HUES48 (cell line): ENCODE results near the gene BBS9.
"Not testable (repeated sequence)": the region's sequence is repeated elsewhere in the genome, so short reads cannot be mapped to it uniquely, and the experiment has no call there.

ENCODE experiments used
- H3K27ac ChIP-seq: one replicate; pipeline ENCODE4 v1.7.0; 2013; ENCODE audit warnings: low read depth, low read length, inconsistent platforms
- H3K27me3 ChIP-seq: 2 replicates; pipeline ENCODE4 v1.6.1; 2013; ENCODE audit warnings: mild to moderate bottlenecking, low read length; ENCODE audit not compliant: control insufficient read depth, insufficient read depth
- H3K36me3 ChIP-seq: 2 replicates; pipeline ENCODE4 v1.6.1; 2013; ENCODE audit warnings: low read length; ENCODE audit not compliant: control insufficient read depth, insufficient read depth
- H3K4me1 ChIP-seq: 2 replicates; pipeline ENCODE4 v1.6.1; 2013; ENCODE audit warnings: mild to moderate bottlenecking, low read length; ENCODE audit not compliant: control insufficient read depth, insufficient read depth
- H3K4me3 ChIP-seq: 2 replicates; pipeline ENCODE4 v1.5.1; 2013; ENCODE audit warnings: mild to moderate bottlenecking, low read depth, low read length
- H3K9ac ChIP-seq: 2 replicates; pipeline ENCODE4 v1.6.1; 2013; ENCODE audit warnings: mild to moderate bottlenecking, low read depth, low read length, moderate library complexity
- H3K9me3 ChIP-seq: 2 replicates; pipeline ENCODE4 v1.6.1; 2013; ENCODE audit warnings: low read length; ENCODE audit not compliant: control insufficient read depth, insufficient read depth

BBS9 gene

DNA sequence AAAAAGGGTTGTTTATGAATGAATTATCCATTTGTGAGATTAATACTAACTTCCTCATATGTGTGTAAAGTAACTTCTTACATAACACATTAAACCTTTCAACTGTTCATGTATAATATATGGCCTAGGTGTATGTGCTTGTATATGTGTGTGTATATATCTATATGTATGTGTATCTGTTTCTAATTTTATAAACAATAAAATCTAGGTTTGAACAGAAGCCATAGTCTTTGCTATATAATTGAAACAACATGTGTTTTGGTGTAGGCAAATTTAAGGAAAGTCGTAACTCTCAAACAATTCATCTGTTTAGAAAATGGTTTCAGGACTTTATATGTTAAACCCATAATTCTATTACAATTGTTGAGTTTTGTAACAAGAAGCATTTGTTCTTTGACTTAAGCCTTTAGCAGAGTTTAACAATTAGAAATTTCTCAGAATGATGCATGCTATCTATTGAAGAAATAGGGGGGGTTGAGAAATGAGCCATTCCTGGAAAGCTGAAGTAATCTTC lies 103.3 kb downstream of the BBS9 start:
- no peaks in the 10 kb centered on the region for H3K4me1 ChIP-seq
- H3K36me3 ChIP-seq, result no peaks in the 10 kb centered on the region
- H3K27ac ChIP-seq, result no peak overlapping the region
- H3K9me3 ChIP-seq, result no peaks in the 10 kb centered on the region
- no peak overlapping the region for H3K9ac ChIP-seq
- no peaks in the 10 kb centered on the region for H3K27me3 ChIP-seq
- H3K4me3 ChIP-seq, result no peak overlapping the region

- Histone ChIP-seq H3K4me1 (no peaks in the 10 kb centered on the region), H3K36me3 (no peaks in the 10 kb centered on the region), H3K27me3 (no peaks in the 10 kb centered on the region), H3K27ac (no peak overlapping the region), H3K9me3 (no peaks in the 10 kb centered on the region), H3K9ac (no peak overlapping the region), H3K4me3 (no peak overlapping the region)
Observed at GRCh38 chr7:33233659-33234058, 104.3 kb downstream of the BBS9 start.

GRCh38 chr7:33237036-33237435 lies 107.7 kb downstream of the BBS9 start:
- Histone ChIP-seq H3K27me3 (no peaks in the 10 kb centered on the region), H3K9me3 (no peaks in the 10 kb centered on the region), H3K36me3 (no peaks in the 10 kb centered on the region), H3K4me1 (no peaks in the 10 kb centered on the region), H3K4me3 (no peak overlapping the region), H3K9ac (no peak overlapping the region), H3K27ac (no peak overlapping the region)

GRCh38 chr7:33243319-33243881 lies 114.0 kb downstream of the BBS9 start:
- Histone ChIP-seq H3K4me1 (no peaks in the 10 kb centered on the region), H3K36me3 (no peaks in the 10 kb centered on the region), H3K4me3 (no peak overlapping the region), H3K9me3 (no peaks in the 10 kb centered on the region), H3K27ac (no peak overlapping the region), H3K27me3 (no peaks in the 10 kb centered on the region), H3K9ac (no peak overlapping the region)

GRCh38 chr7:33248671-33249070 lies 119.3 kb downstream of the BBS9 start:
- Histone ChIP-seq H3K9me3 (no peaks in the 10 kb centered on the region), H3K27ac (no peak overlapping the region), H3K36me3 (no peaks in the 10 kb centered on the region)

GRCh38 chr7:33250421-33250871 lies 121.1 kb downstream of the BBS9 start:
- Histone ChIP-seq H3K27ac (no peak overlapping the region), H3K4me1 (peaks cover 2% of the 10 kb centered on the region; the same call in 1 of the 2 replicates), H3K9me3 (no peaks in the 10 kb centered on the region), H3K27me3 (no peaks in the 10 kb centered on the region), H3K9ac (no peak overlapping the region), H3K4me3 (no peak overlapping the region), H3K36me3 (no peaks in the 10 kb centered on the region)

More at GRCh38 chr7:33248671-33249070, 119.3 kb downstream of the BBS9 start:
- H3K4me1 ChIP-seq, result no peaks in the 10 kb centered on the region
- H3K4me3 ChIP-seq, result no peak overlapping the region
- no peaks in the 10 kb centered on the region for H3K27me3 ChIP-seq
- no peak overlapping the region for H3K9ac ChIP-seq

DNA sequence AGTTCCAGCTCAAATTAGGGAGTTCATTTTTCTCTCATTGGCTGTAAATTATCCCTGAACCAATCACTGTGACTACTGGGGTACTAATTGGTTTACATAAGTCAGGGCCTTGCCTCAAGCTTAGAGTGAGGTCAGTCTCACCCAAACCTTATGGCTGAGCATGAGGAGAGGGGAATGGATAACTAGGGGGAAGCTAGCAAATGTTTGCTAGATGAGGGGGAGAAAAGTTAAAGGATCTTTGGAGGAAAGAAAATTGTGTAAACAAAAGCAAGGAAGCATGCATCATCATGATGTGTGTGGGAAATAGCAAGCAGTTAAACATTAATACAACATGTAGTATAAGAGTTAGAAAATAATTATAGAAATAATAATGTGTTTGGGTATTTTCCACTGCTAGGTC lies 121.9 kb downstream of the BBS9 start:
- peaks cover 4% of the 10 kb centered on the region; the same call in 1 of the 2 replicates for H3K4me1 ChIP-seq
- no peak overlapping the region for H3K4me3 ChIP-seq
- no peak overlapping the region for H3K27ac ChIP-seq
- H3K27me3 ChIP-seq, result no peaks in the 10 kb centered on the region
- no peak overlapping the region for H3K9ac ChIP-seq
- H3K36me3 ChIP-seq, result no peaks in the 10 kb centered on the region
- H3K9me3 ChIP-seq, result no peaks in the 10 kb centered on the region

DNA sequence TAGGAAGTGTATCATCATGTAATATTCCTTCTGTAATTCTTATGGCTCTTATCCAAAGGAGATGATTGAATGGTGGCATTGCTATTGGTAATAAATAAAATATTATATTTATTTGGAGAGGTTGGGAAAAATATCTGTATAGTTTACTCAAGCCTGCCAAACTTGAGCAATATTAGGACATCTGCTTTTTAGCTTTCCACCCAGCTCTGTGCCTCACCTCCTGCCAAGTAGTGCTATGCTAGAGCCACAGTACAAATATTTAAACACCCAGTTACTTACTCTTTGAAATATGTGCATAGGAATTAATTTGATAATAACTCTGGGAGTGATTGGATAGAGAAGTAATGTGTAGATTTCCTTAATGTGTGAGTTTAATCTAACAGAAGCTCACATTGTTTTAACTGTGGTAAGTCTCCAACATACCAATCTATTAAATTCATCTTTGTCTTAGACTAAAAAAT lies 129.2 kb downstream of the BBS9 start:
- no peaks in the 10 kb centered on the region for H3K36me3 ChIP-seq
- no peaks in the 10 kb centered on the region for H3K9me3 ChIP-seq
- H3K27ac ChIP-seq, result no peak overlapping the region
- H3K9ac ChIP-seq, result no peak overlapping the region
- no peaks in the 10 kb centered on the region for H3K27me3 ChIP-seq
- peaks cover 26% of the 10 kb centered on the region for H3K4me1 ChIP-seq
- H3K4me3 ChIP-seq, result no peak overlapping the region

DNA sequence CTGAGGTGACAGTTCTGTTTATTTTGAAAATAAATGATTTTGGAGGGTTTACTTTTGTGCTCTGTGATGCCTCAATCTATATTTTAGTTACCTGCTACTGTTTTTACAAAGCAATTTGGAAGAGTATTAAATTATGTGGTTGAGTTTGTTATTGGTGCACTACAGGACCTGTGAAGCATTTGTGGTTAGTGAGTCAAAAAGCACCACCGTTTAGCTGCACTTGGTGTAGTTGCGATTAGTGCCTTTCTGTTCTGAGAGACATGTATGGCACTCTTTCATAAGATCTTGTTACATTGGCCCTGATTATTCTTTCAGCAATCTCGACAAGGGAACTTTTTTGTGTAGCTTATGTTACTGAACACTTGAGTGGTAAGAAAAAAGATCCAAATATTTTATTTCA lies 132.2 kb downstream of the BBS9 start:
- peaks cover 22% of the 10 kb centered on the region for H3K4me1 ChIP-seq
- no peak overlapping the region for H3K9ac ChIP-seq
- H3K4me3 ChIP-seq, result no peak overlapping the region
- no peaks in the 10 kb centered on the region for H3K27me3 ChIP-seq
- peak overlapping the region; percentile 26 for H3K27ac ChIP-seq
- no peaks in the 10 kb centered on the region for H3K36me3 ChIP-seq
- H3K9me3 ChIP-seq, result no peaks in the 10 kb centered on the region

GRCh38 chr7:33262476-33262875 lies 133.1 kb downstream of the BBS9 start:
- H3K4me1 ChIP-seq, result peaks cover 22% of the 10 kb centered on the region
- H3K36me3 ChIP-seq, result no peaks in the 10 kb centered on the region
- no peaks in the 10 kb centered on the region for H3K9me3 ChIP-seq
- H3K27ac ChIP-seq, result peak overlapping the region; percentile 64
- no peaks in the 10 kb centered on the region for H3K27me3 ChIP-seq
- no peak overlapping the region; the same call in 1 of the 2 replicates for H3K4me3 ChIP-seq
- H3K9ac ChIP-seq, result no peak overlapping the region

DNA sequence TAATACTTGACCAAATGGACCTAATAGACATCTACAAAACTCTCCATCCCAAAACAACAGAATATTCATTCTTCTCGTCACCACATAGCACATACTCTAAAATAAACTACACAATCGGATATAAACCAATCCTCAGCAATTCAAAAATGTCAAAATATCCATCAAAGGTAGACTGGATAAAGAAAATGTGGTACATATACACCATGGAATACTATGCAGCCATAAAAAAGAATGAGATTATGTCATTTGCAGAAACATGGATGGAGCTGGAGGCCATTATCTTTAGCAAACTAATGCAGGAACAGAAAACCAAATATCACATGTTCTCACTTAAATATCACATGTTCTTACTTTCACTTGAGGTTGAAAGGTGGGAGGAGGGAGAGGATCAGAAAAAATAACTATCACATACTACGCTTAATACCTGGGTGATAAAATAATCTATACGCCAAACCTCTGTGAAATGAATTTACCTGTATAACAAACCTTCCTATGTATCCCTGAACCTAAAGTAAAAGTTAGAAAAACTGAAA lies 142.5 kb downstream of the BBS9 start:
- not testable (repeated sequence) for H3K4me1 ChIP-seq

More for the DNA sequence above, 142.5 kb downstream of the BBS9 start:
- H3K36me3 ChIP-seq, H3K27ac ChIP-seq, H3K9ac ChIP-seq, H3K9me3 ChIP-seq, H3K4me3 ChIP-seq, H3K27me3 ChIP-seq: not testable (repeated sequence)
